IgD-negative memory B cell (primary cell): Measurements from ENCODE around the gene HPS1. TPM values are rescaled to one million over a fixed set of nuclear protein-coding genes. Genes with fewer than 3 reads are reported as not detected.
"Not testable (repeated sequence)": the region's sequence is repeated elsewhere in the genome, so short reads cannot be mapped to it uniquely, and the experiment has no call there.

ENCODE experiments used
- H3K27ac Mint-ChIP-seq, 3 donors: one replicate each; pipeline ENCODE4 v1.8.0; 2020 to 2022; ENCODE audit warnings: mild to moderate bottlenecking in 3 of 3, mixed read lengths in 3 of 3, moderate library complexity in 1 of 3
- H3K27me3 Mint-ChIP-seq: one replicate; pipeline ENCODE4 v1.8.0; 2021; ENCODE audit warnings: mixed read lengths
- H3K36me3 Mint-ChIP-seq: one replicate; pipeline ENCODE4 v1.8.0; 2020; ENCODE audit warnings: mild to moderate bottlenecking, mixed read lengths
- H3K4me1 Mint-ChIP-seq, 3 donors: one replicate each; pipeline ENCODE4 v1.8.0; 2020 to 2022; ENCODE audit warnings: mixed read lengths in 3 of 3, mild to moderate bottlenecking in 1 of 3
- H3K4me3 Mint-ChIP-seq, 4 donors: one replicate each; pipeline ENCODE4 v1.8.0; 2020 to 2022; ENCODE audit warnings: mild to moderate bottlenecking in 4 of 4, mixed read lengths in 4 of 4, moderate library complexity in 3 of 4
- H3K9me3 Mint-ChIP-seq, 3 donors: one replicate each; pipeline ENCODE4 v1.8.0; 2020 to 2021; ENCODE audit warnings: mixed read lengths in 3 of 3, mild to moderate bottlenecking in 1 of 3
- polyA plus RNA-seq: library from polyadenylated mRNA; unstranded; fragments of 300-500 nt; fragmentation: Illumina TruSeq; gene quantifications from one replicate; pipeline ENCODE4 v1.2.3, GENCODE V29; 2021

HPS1 gene
- polyA plus RNA-seq, 1 donor from 2014 or later: 125 TPM

DNA sequence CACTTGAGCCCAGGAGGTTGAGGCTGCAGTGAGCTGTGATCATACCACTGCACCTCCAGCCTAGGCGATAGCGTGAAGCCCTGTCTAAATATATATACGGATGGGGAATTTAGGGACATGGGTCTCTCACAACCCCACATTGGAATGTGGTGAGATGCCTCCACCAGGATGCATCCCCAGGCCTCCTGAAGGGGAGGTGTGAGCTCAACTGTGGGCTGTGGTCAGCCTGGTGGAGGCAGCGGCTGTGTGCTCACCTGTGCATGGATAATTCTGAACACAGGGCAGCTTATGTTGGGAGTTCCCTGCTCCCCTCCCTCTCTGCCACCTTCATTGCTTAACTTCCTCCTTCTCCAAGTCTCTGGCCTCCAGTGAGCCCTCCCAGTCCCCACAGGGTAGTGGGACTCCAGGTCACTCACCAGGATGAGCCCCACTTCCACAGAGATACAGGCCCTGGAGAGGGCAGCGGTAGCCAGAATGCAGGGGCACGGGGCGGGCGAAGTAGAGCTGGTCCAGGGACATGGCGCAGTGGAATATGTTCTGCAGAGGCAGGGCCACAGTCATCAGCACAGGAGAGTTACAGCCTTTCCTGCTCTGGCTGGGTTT is 62.1 kb downstream of the HPS1 start:
- Mint-ChIP-seq H3K27me3 (peaks cover 4% of the 10 kb centered on the region), H3K27ac (no peak overlapping the region), H3K4me1 (peaks cover 0 to 5% (median 0%) of the 10 kb centered on the region in 3 donors), H3K9me3 (no peaks in the 10 kb centered on the region), H3K36me3 (peaks cover 8% of the 10 kb centered on the region), H3K4me3 (no peak overlapping the region)

DNA sequence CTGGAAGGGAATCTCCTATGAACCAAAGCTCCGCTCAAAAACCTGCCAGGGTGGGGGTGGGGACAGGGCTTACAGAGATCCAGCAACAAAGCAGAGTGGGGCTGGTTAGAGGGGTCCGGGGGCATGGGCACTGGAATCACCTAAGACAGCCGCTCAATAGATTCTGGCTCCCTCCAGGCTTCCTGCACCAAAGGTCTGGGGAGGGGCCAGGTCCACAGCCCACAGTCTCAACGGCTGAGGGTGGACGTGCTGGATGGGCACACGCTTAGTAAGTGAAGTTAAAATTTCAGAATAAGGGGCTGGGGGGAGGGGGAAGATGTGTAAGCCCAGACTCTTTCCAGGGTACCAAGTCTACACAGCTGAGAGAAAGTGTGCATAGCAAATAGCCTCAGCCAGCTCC is 62.9 kb downstream of the HPS1 start:
- Mint-ChIP-seq H3K4me1 (peaks cover 0 to 5% (median 0%) of the 10 kb centered on the region in 3 donors), H3K4me3 (no peak overlapping the region), H3K9me3 (no peaks in the 10 kb centered on the region), H3K36me3 (peaks cover 7% of the 10 kb centered on the region), H3K27ac (no peak overlapping the region), H3K27me3 (peaks cover 4% of the 10 kb centered on the region)

DNA sequence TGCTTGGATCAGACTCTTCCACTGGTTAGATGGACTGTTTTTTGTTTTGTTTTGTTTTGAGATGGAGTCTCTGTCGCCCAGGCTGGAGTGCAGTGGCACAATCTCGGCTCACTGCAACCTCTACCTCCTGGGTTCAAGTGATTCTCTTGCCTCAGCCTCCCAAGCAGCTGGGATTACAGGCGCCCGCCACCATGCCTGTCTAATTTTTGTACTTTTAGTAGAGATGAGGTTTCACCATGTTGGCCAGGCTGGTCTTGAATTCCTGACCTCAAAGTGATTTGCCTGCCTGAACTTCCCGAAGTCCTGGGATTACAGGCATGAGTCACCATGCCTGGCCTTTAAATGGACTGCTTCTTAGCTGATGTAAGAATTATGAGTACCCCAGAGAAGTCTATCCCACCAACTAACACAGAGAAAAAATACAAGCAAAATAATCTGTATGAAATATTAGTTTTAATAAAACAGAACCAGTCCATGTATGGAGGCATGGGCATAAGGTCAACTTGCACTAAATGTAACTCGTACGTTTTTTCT is 63.5 kb downstream of the HPS1 start:
- not testable (repeated sequence) for H3K27ac Mint-ChIP-seq, H3K4me3 Mint-ChIP-seq, H3K36me3 Mint-ChIP-seq, H3K9me3 Mint-ChIP-seq, H3K4me1 Mint-ChIP-seq, H3K27me3 Mint-ChIP-seq

DNA sequence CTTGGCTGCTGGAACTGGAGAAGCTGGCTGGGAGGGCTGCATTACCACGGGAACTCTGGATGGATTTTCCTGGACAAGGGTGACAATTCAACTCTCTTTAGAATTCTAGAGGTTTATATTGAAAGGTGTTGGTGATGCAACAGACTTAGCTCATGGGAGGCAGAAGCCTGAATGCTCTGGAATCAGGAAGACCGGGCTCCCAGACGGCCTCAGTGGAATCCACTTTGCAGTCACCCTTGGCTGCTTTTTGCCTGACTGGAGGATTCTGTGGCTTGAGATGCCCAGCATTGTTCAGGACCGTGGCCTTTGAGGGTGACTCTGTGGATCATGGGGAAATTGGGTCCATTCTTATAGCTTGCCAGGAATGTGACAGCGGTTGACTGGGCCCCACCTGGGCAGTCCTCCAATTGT is 64.0 kb downstream of the HPS1 start:
- H3K36me3 Mint-ChIP-seq: peaks cover 5% of the 10 kb centered on the region
- H3K27me3 Mint-ChIP-seq: peaks cover 4% of the 10 kb centered on the region
- no peak overlapping the region for H3K27ac Mint-ChIP-seq
- peaks cover 0 to 3% (median under 1%) of the 10 kb centered on the region in 3 donors for H3K9me3 Mint-ChIP-seq
- no peak overlapping the region for H3K4me3 Mint-ChIP-seq
- no peaks in the 10 kb centered on the region for H3K4me1 Mint-ChIP-seq

DNA sequence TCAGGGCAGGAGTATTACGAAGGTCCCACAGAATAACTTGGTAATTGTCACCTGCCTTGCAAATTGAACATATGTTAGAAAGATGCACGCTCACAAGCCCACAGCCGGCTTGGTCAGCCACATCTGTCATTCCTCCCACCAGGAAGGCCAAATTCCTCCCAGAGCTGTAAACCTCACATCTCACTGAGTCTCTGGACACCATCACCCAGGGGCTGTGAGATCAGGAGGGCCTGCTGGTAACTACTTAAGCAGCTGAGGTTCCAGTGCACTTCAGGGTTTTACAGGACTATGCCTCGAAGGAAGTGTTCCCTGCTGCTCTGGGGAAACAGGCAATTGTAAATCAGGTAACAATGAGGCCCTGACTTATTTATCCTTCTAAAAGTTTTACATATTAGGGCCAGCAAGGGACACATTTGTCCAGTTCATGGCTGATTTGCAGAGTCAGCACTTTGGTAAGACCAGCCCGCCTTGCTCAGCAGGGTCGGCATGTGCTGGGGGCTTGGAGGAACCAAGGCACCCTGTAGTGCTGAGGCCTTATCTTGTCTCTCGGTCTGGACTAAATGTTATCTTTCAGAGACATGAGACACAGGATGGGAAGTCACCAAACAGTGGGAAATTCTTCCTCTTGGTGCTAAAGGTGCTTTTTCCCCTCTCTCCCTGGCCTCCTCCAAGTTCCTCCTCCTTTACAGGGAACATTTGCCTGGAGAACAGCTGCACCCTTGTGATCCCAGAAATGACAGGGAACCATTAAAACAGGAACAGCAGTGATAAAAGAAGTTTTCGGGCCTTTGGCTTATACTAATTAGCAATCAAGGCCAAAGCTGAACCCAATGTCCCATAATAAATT is 66.0 kb downstream of the HPS1 start:
- Mint-ChIP-seq H3K4me1 (no peaks in the 10 kb centered on the region), H3K4me3 (no peak overlapping the region), H3K27ac (no peak overlapping the region), H3K36me3 (peaks cover 5% of the 10 kb centered on the region), H3K9me3 (peaks cover 0 to 8% (median 2%) of the 10 kb centered on the region in 3 donors), H3K27me3 (peaks cover 7% of the 10 kb centered on the region)

DNA sequence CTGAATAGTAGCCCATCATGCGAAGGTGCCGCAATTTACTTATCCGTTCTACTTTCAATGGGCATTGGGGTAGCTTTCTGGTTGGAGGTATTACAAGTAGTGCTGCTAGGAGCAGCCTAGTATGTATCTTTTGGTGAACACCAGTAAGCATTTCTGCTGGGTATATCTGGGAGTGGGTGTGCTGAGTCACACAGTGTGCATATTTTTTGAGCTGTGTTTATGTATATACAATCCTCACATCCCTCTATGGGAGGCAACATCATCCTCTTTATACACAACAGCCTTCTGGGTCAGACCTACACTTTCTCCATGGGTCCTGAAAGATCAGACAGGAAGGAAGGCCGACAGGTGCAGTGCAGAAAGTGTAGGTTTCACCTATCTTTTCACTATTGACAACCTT is 68.0 kb downstream of the HPS1 start:
- H3K27ac Mint-ChIP-seq: no peak overlapping the region
- no peaks in the 10 kb centered on the region for H3K4me1 Mint-ChIP-seq
- no peak overlapping the region for H3K4me3 Mint-ChIP-seq
- H3K9me3 Mint-ChIP-seq: peaks cover 0 to 8% (median 2%) of the 10 kb centered on the region in 3 donors
- H3K27me3 Mint-ChIP-seq: peaks cover 7% of the 10 kb centered on the region
- peaks cover 2% of the 10 kb centered on the region for H3K36me3 Mint-ChIP-seq

DNA sequence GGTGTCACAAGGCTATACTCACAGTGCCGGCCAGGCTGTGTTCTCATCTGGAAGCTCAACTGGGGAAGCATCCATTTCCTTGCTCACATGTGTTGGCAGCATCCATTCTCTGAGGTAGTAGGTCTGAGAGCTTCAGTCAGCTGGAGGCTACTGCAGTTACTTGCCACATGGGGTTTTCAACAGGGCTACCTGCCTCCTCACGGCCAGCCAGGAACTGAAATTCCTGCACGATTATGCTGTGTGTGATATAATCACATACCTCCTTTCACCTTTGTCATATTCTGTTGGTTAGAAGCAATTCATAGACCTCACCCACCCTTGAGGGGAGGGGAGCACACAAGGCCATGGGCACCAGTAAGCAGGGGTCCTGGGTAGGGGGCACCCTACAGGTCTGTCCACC is 69.2 kb downstream of the HPS1 start:
- H3K27ac Mint-ChIP-seq: no peak overlapping the region
- H3K9me3 Mint-ChIP-seq: peaks cover 0 to 8% (median 2%) of the 10 kb centered on the region in 3 donors

DNA sequence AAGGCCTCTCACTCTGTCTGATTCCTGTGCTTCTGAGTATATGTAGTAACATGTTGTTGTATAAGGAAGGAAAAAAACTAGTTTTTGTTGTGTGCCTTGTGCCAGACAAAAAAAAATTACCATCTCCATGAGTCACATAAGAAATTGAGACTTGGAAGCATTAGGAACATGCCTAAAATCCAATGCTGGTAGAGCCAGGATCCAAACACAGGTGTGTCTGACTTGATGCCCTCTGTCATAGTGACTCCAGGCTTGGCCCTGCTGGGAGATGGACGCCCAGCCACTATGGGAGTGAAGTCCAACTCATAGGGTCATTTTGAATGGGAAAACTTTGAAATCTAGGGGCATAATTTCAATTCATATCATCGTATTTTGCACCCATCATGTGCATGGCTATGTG is 69.7 kb downstream of the HPS1 start:
- Mint-ChIP-seq H3K27me3 (peaks cover 3% of the 10 kb centered on the region), H3K36me3 (peaks cover 2% of the 10 kb centered on the region), H3K4me3 (no peak overlapping the region), H3K27ac (no peak overlapping the region), H3K4me1 (no peaks in the 10 kb centered on the region), H3K9me3 (peaks cover 0 to 8% (median 2%) of the 10 kb centered on the region in 3 donors)

More for the DNA sequence above, 69.2 kb downstream of the HPS1 start:
- H3K36me3 Mint-ChIP-seq: peaks cover 2% of the 10 kb centered on the region
- no peak overlapping the region for H3K4me3 Mint-ChIP-seq
- no peaks in the 10 kb centered on the region for H3K4me1 Mint-ChIP-seq
- peaks cover 6% of the 10 kb centered on the region for H3K27me3 Mint-ChIP-seq

DNA sequence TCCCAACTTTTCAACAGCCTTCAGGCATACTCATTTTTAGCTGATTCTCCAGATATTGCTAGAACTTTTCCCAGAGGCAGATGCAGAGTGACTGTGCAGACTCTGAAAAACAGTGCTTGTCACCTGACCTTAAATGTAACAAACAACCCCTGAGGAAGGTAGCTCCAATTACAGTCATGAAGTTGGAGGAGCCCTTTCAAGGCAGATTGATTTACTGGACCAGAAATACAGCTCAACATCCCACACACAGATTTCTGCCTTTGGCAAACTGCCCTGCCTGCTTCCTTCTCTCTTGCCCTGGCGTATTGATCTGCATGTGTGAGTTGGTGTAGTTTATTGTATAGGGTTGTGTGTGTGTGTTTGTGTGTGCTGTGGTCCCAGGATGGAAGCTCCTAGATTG is 70.2 kb downstream of the HPS1 start:
- H3K36me3 Mint-ChIP-seq: peaks cover 2% of the 10 kb centered on the region
- no peaks in the 10 kb centered on the region for H3K4me1 Mint-ChIP-seq
- peaks cover 3% of the 10 kb centered on the region for H3K27me3 Mint-ChIP-seq
- peaks cover 0 to 8% (median 2%) of the 10 kb centered on the region in 3 donors for H3K9me3 Mint-ChIP-seq
- H3K27ac Mint-ChIP-seq: no peak overlapping the region
- no peak overlapping the region for H3K4me3 Mint-ChIP-seq

DNA sequence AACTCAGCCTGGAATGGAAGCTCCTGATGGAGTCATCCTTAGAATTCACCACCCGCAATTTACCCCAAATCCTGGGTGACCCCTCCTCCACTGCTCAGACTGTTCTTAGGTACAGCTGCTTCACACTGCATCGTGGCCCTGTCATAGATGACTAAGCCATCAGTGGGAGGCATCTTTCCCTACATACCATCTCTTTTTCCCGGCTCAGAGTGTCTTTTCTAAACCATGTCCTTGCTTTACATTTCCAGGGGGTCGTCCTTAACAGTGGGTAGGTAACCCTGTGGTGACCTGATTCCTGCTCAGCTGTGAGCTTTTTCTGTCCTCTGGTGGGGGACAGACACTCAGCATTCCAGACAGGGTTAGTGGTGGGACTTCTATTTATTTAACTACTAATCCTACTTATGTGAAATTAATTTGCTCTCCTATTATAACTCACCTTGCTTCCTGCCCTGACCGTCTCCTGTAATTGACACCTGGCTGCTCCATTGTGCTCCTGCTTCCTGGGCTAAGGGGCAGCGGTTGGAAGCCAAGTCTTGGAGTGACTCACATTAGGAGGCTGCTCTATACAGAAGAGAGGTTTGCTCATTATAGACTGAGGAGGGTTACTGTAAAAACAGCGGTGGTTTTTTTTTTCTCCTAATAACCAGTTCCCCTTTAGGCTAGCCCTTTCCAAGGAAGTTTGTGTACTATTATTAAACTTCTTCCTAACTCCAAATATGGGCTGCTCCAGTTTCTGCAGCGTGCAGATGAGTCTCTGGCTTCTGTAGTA is 72.3 kb downstream of the HPS1 start:
- H3K4me1 Mint-ChIP-seq: no peaks in the 10 kb centered on the region
- H3K27ac Mint-ChIP-seq: no peak overlapping the region

DNA sequence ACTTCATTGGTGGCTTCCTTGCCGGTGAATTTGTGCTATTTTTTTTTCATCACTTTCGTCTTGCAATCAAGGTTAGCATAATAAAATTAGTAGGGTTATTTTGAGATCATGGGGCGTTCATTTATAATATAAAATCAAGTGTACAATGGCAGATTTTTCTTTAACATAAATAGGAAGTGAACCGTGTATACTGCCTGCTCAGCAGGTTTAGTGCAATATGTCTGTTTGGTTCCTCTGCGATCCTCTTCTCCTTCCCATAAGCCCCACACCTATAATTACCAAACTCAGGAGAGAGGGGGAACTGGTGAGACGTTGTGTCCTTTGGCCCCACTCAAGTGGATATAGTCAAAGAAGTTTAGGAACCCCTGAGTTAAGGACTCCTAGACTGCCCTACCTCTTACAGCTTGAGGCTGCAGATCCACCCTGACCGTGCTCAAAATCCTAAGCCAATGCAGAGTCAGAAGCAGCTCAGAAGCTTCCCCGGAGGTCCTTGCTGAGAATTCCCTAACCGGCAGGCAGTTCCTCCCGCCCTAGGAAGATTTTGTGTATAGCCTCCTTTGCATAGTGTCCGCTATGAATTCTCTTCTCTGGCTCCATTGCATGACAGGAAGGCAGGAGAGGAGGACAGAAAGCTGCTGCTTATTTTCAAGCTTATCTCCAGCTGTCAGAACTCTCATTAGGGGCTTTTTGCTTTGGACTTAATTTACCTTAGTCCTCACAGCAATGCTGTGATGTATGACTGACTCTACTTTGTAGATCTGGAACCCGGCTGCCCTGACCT is 73.3 kb downstream of the HPS1 start:
- peaks cover 0 to 8% (median 2%) of the 10 kb centered on the region in 3 donors for H3K9me3 Mint-ChIP-seq
- no peak overlapping the region for H3K4me3 Mint-ChIP-seq

More for the DNA sequence above, 72.3 kb downstream of the HPS1 start:
- no peaks in the 10 kb centered on the region for H3K36me3 Mint-ChIP-seq
- H3K27me3 Mint-ChIP-seq: peaks cover 4% of the 10 kb centered on the region
- no peak overlapping the region for H3K4me3 Mint-ChIP-seq
- peaks cover 0 to 8% (median 2%) of the 10 kb centered on the region in 3 donors for H3K9me3 Mint-ChIP-seq

DNA sequence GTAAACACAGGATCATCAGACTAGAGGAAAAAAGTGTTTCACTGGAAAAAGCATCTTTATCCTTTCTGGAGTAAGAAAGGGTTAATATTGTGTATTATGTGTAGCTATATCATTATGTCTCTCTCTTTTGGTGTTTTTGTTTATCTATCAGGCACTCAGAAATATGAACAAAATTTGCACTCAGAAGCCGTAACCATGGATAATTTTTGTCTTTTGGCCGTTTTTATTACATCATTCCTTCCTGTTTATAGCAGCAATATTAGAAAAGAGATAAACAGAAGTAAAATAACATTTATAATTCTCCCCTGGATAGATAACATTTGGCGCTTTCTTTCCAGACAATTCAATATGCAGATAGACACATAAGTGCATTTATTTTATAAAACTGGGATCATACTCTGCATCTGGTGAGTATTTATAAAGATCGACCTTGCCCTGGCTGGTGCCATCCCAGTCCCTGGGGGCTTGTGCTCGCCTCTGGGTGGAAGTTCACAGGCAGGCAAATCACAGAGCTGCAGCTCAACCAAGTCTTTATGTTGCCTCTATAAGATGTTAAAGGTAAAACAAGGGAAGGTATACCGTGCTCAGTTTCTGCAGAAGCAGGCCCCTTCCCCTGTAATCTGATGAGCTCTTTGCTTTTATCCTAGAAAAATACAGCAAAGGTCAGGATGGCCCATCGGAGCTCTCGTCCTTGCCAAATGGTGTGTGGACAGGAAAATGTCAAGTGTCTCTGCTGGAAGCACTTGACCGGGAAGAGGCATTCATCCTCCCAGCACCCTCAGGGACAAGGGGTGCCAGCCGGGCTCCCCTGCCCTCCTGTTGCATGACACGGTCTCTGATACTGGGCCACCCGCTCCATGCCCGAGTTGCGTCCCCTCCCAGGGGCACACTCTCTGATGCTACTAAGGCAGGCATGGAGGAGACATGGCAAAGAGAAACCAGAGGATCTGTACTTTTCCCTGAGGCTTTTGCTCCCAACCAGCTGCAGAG is 75.6 kb downstream of the HPS1 start:
- H3K4me1 Mint-ChIP-seq: no peaks in the 10 kb centered on the region
- no peaks in the 10 kb centered on the region for H3K9me3 Mint-ChIP-seq
- no peaks in the 10 kb centered on the region for H3K36me3 Mint-ChIP-seq
- H3K27ac Mint-ChIP-seq: peak overlapping the region in 1 of 3 donors; percentile 17
- H3K27me3 Mint-ChIP-seq: peaks cover 8% of the 10 kb centered on the region
- no peak overlapping the region for H3K4me3 Mint-ChIP-seq

More for the DNA sequence above, 73.3 kb downstream of the HPS1 start:
- H3K27me3 Mint-ChIP-seq: peaks cover 5% of the 10 kb centered on the region
- no peak overlapping the region for H3K27ac Mint-ChIP-seq
- no peaks in the 10 kb centered on the region for H3K36me3 Mint-ChIP-seq
- H3K4me1 Mint-ChIP-seq: no peaks in the 10 kb centered on the region

DNA sequence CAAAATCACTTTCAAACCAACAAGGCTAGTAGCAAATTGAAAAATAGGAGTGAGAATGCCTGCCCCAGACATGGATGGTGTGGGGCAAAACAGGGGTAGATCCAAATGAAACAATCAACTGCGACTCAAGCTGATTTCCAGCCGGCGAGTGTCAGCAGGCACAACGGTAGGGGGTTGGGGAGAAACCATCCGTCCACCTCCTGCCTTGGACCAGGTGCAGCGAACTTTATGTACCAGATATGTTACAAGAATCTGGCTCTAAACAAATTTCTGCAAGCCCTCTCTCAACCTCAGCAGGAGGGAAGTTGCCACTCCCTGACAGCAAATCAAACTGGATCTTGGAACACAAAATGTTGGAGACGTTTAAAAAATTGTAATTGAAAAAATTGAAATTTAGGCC is 76.9 kb downstream of the HPS1 start:
- no peaks in the 10 kb centered on the region for H3K9me3 Mint-ChIP-seq
- H3K4me3 Mint-ChIP-seq: no peak overlapping the region
- H3K36me3 Mint-ChIP-seq: no peaks in the 10 kb centered on the region
- H3K4me1 Mint-ChIP-seq: peaks cover 0 to 1% (median 0%) of the 10 kb centered on the region in 3 donors
- peaks cover 7% of the 10 kb centered on the region for H3K27me3 Mint-ChIP-seq
- H3K27ac Mint-ChIP-seq: no peak overlapping the region
